GM18499 (cell line): ENCODE data around the gene USP21.
"Not testable (repeated sequence)": the region's sequence is repeated elsewhere in the genome, so short reads cannot be mapped to it uniquely, and the experiment has no call there.

ENCODE experiments used
- ATAC-seq: cut with Tn5 transposase; IDR thresholded peaks from one replicate; pipeline ENCODE4 v1.9.1; 2021; ENCODE audit warnings: moderate number of reproducible peaks; ENCODE audit not compliant: insufficient read depth, unreplicated experiment

Gene USP21

DNA sequence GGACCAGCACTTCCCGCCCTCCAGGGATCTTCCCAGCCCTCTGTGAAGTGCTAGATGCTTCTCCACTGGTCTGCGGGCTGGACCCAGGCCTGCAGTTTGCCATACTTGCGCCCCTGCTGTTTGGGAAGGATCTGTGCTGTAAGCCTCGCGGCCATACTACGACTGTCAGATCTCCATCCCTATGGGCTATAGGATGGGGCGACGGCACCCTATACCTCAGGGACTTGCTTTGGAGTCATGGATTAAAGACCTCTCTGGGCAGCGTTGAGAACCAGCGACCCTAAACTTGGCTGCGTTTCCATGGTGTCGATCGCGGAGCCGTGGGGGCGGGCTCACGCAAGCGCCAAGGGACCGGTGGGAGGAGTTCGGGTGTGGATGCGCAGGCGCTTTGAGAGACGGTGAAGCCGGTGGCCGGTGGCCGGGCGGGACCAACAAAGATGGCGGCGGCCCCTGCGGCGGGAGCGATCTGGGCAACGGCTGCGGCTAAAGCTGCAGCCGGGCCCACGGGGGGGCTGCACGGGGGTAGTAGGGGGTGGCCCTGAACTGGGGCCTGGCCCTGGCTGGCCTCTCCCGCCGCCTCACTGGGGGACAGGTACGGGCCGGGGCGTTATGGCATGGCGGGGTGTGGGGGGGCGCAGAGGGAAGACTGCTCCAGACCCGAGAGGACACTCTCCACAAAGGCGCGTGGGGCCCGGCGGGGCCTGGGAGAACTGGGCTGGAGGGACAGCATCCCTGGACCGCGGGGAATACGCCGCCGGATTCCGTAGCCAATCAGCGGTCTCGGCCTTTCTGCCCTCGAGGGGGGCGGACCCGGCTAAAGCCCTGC is at the start of gene USP21:
Gene USP21 (plus strand): TSS at position 414 of the 826 bp plus-strand sequence. CDS start 1,141 bp downstream, outside the sequence.
- peak; percentile 54 for ATAC-seq

DNA sequence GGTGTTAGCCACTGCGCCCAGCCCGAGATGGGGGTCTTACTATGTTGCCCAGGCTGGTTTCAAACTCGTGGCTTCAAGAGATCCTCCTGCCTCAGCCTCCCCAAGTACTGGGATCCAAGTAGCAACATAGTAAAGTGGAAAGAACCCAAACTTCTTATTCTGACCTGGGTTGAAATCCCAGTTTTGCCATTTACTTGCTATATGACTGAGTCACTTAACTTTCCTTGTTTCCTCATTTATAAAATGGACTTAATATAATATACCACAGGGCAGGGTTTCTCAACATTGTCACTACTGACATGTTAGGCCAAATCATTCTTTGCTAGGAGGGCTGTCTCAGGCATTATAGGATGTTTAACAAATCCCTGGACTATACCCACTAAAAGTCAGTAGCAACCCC is 48.2 kb upstream of the USP21 start:
- ATAC-seq, result no peak

DNA sequence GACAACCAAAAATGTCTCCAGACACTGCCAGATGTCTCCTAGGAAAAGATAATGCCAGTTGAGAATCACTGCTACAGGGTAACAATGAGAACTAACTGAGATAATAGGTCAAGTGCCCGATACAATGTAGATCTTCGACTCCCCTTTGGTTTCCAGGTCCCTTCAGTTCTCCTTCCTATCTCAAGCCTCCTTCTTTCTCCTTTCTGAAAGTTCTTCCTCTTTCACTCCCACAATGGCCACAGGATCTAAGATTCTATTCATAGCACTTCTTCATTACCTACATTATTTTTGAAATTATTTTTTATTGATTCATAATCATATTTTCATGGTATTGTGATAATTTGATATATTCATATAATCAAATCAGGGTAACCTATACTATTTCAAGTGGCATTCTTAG is 47.8 kb upstream of the USP21 start:
- no peak for ATAC-seq

DNA sequence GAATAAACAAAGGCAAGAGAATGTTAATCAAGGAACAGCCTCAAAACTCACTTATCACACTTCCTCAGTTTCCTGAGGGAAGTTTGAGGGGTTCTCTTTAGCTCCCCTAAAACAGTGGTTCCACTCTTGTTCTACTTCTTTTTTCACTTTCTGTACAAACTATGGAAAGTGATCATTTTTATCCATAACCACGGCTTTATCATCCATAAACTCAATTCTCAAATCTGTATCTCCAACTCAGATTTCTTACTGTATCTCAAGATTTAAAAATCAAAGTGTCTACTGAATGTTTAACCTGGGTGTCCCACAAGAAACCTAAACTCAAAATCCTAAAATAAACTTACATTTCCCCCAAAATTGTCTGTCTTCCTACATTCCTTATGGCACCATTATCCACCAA is 45.4 kb upstream of the USP21 start:
- no peak for ATAC-seq

DNA sequence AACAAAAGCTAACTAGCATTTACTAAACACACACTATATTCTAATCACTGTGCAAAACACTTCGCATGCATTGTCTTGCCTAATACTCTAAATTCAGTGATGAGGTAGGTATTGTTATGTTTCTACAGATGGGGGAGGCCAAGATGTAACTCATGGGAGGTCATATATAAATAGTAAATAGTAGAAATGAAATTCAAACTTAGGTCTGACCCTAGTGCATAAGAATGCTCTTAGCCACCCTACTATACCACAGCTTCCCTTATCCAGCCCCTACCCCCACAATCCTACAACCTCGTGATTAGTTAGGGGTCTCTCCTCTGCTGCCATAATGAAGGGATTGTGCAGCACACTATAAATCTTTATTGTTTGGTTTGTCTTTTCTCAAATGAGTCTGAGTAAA is 44.7 kb upstream of the USP21 start:
- no peak for ATAC-seq

DNA sequence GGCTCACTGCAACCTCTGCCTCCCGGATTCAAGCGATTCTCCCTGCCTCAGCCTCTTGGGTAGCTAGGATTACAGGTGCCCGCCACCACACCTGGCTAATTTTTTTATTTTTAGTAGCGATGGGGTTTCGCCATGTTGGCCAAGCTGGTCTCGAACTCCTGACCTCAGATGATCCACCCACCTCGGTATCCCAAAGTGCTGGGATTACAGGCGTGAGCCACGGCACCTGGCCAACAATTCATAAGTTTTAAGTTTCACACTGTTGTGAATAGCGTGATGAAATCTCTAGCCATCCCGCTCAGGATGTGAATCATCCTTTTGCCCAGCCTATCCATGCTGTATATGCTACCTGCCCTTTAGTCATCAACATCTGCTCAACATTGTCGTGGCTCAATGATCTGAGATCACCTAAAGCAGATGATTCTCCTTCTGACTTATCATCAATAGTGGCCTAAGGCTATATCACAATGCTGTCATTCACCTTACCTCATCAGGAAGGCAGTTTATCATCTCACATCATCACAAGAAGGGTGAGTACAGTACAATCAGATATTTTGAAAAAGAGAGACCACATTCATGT is 44.1 kb upstream of the USP21 start:
- no peak for ATAC-seq

- not testable (repeated sequence) for ATAC-seq
Measured at GRCh38 chr1:161115961-161116360, 43.3 kb upstream of the USP21 start.

DNA sequence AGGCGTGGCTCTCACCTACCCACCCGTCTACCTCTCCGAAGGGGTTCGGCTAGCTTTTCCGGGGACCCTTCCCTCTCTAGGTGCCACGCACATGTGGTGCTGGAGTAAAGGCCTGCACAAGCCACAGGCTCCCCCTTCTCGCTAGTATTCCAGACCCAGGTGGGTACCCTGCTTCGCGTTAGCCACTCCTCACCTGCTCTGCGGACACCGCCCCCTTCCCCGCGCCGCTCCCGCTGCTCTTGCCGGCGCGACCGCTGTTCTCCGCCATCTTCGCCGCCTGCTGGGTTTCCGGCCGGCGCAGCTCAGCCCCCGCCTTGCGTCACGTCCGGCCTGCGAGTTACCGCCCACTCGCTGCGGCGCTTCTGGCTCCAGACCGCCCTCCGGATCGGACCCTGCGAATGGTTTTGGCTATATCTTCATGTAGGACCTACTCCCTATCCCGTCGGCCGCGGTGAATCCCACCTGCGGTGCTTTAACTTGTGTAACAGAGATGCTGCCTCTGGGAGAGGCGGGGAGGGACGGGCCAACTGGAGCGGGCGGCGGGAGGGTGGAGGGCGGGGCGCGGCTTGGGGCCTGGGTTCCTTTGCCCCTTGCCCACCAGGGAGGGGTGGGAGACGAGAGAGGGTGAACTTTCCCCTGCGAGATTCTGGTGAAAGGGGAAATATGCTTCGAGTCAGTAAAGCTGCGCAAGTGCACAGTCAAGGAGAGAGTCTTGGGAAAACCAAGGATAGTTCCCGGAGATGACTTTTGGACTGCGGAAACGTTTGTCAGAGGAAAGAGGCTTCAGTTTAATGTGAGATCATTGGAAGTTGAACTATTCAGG is 41.3 kb upstream of the USP21 start, which contains the start of the genes NIT1 and PFDN2:
Gene NIT1 (plus strand): TSS at position 347 of the 823 bp plus-strand sequence. CDS start 72 bp downstream, at position 419.
Gene PFDN2 (minus strand): TSS at position 279 of the 823 bp plus-strand sequence. CDS start 11 bp downstream, at position 268.
- peak; percentile 45 for ATAC-seq

GRCh38 chr1:161119092-161119903 is 40.0 kb upstream of the USP21 start:
- ATAC-seq, result no peak

- no peak for ATAC-seq
Measured at GRCh38 chr1:161121042-161121650, 38.2 kb upstream of the USP21 start.

DNA sequence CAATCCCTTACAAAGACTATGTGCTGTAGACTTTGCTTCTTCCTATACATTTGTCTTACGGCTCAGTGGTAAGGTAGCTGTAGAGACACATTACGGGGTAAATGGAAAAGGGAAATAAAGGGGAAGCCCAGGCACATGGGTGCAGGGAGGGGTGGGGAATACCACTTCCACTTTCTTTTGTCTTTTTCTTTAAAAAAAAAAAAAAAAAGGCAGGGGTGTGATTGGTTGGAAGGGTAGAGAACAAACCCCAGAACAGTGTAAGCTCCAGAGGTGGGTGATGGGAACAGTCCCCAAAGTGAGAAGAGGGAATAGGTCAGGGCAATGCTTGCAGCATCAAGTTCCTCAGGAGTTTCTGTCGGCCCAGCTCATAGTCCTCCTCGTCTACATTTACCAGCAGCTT is 37.5 kb upstream of the USP21 start:
- no peak for ATAC-seq

DNA sequence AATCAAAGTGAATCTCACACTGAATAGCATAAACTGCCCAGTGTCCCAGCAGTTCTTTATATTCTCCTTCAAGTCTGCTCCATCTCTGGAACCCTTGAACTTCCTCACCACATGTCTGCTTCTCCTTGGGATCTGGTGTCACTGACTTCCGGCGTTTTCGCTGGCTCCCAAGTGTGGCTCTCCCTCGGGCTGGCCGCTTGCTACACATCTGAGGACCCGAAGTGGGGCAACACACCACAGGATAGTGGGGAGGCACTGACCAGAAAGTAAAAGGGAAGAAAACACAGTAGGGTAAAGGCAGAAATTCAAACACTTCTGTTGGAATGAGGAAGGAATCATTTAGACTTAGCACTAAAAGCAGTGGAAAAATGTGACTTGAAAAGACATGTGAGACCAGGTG is 36.3 kb upstream of the USP21 start:
- ATAC-seq, result no peak

- ATAC-seq, result no peak
Measured at GRCh38 chr1:161127649-161128048, 31.7 kb upstream of the USP21 start.

DNA sequence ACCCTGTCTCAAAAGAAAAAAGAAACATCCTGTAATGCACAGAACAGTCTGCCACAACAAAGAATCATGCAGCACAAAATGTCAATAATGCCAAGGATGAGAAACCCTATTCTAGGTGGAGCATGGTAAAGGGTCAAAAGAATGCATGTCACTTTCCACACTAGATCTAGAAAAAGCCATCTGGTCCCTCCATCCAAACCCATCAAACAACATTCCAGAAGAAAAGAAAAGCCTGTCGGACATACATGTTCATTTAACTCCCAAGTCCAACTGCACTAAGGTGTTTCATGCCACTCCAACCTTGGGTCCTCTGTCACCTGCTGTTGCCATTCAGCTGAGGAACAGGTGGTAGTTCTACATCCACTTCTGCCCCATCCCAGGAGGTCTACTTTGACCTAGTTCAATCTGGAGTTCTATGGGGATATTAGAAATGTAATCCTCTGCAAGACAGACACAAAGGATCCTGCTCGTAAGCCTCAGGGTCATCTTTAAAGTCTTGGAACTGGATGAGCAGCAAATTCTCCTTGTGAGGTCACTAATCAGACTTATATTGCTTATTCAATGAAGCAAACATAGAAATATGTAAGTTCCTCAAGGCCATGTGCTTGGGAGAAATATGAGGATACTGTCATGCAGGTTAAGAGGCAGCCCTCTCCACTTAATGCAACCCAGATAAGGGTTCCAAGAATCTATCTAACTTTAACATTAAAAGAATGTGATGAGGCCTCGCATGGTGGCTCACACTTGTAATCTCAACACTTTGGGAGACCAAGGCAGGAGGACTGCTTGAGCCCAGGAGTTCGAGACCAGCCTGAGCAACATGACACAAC is 30.5 kb upstream of the USP21 start:
- ATAC-seq, result no peak

DNA sequence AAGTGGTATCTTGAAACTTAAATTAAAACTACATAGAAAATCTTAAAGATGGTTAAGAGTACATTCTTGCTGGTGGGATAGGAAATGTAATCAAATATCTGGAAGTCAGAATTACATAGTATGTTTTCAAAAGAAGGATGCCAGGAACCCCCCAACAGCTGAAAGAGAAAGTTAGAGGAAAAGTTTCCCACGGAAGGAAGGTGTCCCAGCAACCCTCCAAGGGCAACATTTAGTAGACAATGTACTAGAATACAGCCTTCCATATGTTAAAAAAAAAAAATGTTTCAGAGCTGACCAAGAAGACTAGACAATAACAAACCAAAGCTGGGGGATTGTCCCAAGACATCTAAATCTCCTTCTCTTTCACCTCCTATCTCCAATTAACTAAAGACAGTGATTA is 29.0 kb upstream of the USP21 start:
- no peak for ATAC-seq

DNA sequence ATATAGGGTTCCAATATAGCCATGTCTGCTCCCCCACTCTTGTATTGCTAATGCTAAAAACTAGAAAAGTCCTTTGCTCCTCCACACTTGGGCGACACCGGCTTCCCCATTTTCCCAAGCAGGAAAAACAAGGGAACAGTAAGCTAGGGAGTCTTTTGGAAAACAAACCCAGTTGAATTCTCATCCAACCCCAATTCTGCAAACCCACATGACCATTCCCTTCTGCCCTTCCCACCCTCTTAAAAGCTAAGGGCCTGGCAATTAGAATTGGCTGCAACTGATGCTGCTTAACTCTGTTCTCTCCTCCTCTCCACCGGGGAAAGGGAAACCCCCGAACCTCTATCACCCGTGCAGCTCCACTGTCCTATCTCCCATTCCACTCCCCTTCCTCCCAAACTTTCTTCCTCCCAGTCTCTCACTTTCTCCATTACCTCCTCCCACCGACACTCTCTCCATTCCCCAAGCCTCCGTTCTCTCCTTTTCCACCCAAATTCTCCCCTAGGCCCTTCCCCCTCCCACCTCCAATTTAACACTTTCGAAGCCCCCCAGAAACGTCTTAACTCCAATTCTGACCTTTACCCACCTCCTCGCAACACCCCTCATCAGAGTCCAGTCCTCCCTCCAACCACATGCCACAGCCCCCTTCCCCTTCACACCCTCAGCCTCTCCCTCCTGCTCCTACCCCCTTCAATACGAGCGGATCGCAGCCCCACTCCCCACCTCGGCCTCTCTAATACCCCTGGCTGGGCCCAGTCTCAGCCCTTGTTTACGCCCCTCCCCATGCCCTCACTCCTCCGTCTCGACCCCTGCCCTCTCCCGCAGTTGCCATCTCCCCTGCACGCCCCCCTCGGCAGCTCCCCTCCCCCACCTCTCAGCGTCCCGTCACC is 27.5 kb upstream of the USP21 start:
- ATAC-seq, result no peak

DNA sequence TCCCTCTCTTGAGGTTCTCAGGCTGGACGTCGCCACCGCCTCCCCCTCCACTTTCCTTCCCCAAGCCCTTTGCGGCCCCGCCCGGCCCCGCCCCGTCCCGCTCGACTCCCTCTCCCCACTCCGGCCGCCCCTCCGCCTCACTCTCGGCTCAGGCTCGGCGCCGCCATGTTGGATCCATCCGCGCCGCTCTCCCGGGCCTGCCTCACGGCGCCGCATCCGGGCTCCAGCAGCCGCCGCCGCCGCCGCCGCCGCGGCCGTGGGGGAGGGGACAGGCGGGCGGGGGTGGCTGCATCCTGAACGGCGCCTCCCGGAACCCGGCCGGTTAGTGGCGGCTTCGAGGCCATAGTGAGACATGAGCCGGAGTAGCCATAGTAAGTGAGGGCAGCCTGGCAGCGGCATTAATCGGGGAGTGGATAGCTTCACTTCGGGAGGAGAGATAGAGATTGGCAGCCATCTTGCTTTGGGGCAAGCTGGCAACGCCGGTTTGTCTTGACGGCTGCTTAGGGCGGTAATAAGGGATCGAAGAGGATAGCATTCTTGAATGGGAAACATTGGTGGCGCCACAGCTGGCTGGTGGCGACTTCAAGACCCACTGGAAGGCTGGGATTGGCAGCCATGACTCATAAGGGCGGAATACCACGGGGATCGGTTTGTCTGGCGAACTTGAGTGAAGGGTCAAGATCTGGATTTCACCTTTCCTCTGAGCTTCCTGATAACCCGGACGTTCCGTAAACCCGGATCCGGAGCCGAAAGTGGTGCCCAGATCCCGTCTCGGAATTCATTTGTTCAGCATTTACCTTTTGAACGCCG is 26.7 kb upstream of the USP21 start, which contains the start of gene DEDD:
Gene DEDD (minus strand): TSS at position 258 of the 810 bp plus-strand sequence. CDS start 8,205 bp downstream, outside the sequence.
- peak; percentile 95 for ATAC-seq
